ENCODE data around the gene STOML1. TPM values are rescaled to one million over a fixed set of nuclear protein-coding genes. Genes with fewer than 3 reads are reported as not detected.

The STOML1 gene
- total RNA-seq, 2 experiments from 2014 or later, result 10.8 to 10.9 TPM

- ATAC-seq (no peak), DNase-seq (no peak)
- CTCF ChIA-PET, result interaction anchor here (0.8 to 7.5 kb wide), 9 partner anchors 11 to 65 kb away, joined by 3 to 87 read pairs (median 4); no protein-coding TSS in a partner anchor
- Mint-ChIP-seq H3K27me3 (ENCODE audit: low read depth) (no peaks in the 10 kb centered on the region), H3K27ac (peak overlapping the region; percentile 72), H3K36me3 (ENCODE audit: low read depth) (peaks cover 27% of the 10 kb centered on the region), H3K4me3 (peak overlapping the region; percentile 69), H3K4me1 (ENCODE audit: low read depth) (peaks cover 58% of the 10 kb centered on the region), H3K9me3 (ENCODE audit: insufficient read depth) (no peaks in the 10 kb centered on the region)
- POLR2A ChIA-PET, result interaction anchor here (2.0 to 4.5 kb wide), 3 partner anchors 10 to 17 kb away, joined by 6 to 37 read pairs (median 29); no protein-coding TSS in a partner anchor
Observed at GRCh38 chr15:73992594-73992898, 451 bp upstream of the STOML1 start.

GRCh38 chr15:73991260-73991659 is 835 bp downstream of the STOML1 start:
- POLR2A ChIA-PET, result interaction anchor here (1.3 to 2.0 kb wide), 2 partner anchors 8 to 470 kb away, joined by 3 to 6 read pairs; partner anchors contain the start of gene UBL7
- DNase-seq (no peak), ATAC-seq (no peak)
- Mint-ChIP-seq H3K27ac (peak overlapping the region; percentile 52), H3K36me3 (ENCODE audit: low read depth) (peaks cover 17% of the 10 kb centered on the region), H3K4me1 (ENCODE audit: low read depth) (peaks cover 47% of the 10 kb centered on the region), H3K9me3 (ENCODE audit: insufficient read depth) (no peaks in the 10 kb centered on the region), H3K4me3 (peak overlapping the region; percentile 81), H3K27me3 (ENCODE audit: low read depth) (no peaks in the 10 kb centered on the region)
- CTCF ChIA-PET, result interaction anchor here (5.0 to 7.5 kb wide), 2 partner anchors 10 to 17 kb away, joined by 24 to 87 read pairs; no protein-coding TSS in a partner anchor

- Mint-ChIP-seq H3K27ac (no peak overlapping the region), H3K36me3 (ENCODE audit: low read depth) (peaks cover 14% of the 10 kb centered on the region), H3K4me3 (peak overlapping the region; percentile 81), H3K4me1 (ENCODE audit: low read depth) (peaks cover 49% of the 10 kb centered on the region), H3K9me3 (ENCODE audit: insufficient read depth) (no peaks in the 10 kb centered on the region), H3K27me3 (ENCODE audit: low read depth) (no peaks in the 10 kb centered on the region)
- no peak for DNase-seq
- ChIA-PET POLR2A (interaction anchor here (2.0 kb wide), 1 partner anchor 8 kb away, joined by 6 read pairs; no protein-coding TSS in a partner anchor), CTCF (interaction anchor here (1.9 to 7.5 kb wide), 4 partner anchors 9 to 25 kb away, joined by 4 to 87 read pairs (median 16); no protein-coding TSS in a partner anchor)
- ATAC-seq, result no peak
Observed at GRCh38 chr15:73990250-73991005, 1.7 kb downstream of the STOML1 start.

GRCh38 chr15:73989001-73989798 is 2.9 kb downstream of the STOML1 start:
- peaks cover 6% of the 10 kb centered on the region for H3K36me3 Mint-ChIP-seq (ENCODE audit: low read depth)

GRCh38 chr15:73988445-73988969 is 3.6 kb downstream of the STOML1 start:
- Mint-ChIP-seq H3K27ac (no peak overlapping the region), H3K9me3 (ENCODE audit: insufficient read depth) (no peaks in the 10 kb centered on the region), H3K4me1 (ENCODE audit: low read depth) (peaks cover 54% of the 10 kb centered on the region), H3K4me3 (no peak overlapping the region), H3K27me3 (ENCODE audit: low read depth) (no peaks in the 10 kb centered on the region), H3K36me3 (ENCODE audit: low read depth) (peaks cover 6% of the 10 kb centered on the region)
- ChIA-PET CTCF (interaction anchor here (1.9 to 7.5 kb wide), 3 partner anchors 14 to 23 kb away, joined by 4 to 87 read pairs (median 8); no protein-coding TSS in a partner anchor), POLR2A (no interaction called here)
- no peak for DNase-seq
- ATAC-seq, result no peak

More at GRCh38 chr15:73989001-73989798, 2.9 kb downstream of the STOML1 start:
- CTCF ChIA-PET, result interaction anchor here (1.9 to 7.5 kb wide), 3 partner anchors 15 to 24 kb away, joined by 4 to 87 read pairs (median 8); no protein-coding TSS in a partner anchor
- POLR2A ChIA-PET, result no interaction called here
- Mint-ChIP-seq H3K4me1 (ENCODE audit: low read depth) (peaks cover 58% of the 10 kb centered on the region), H3K27ac (no peak overlapping the region), H3K27me3 (ENCODE audit: low read depth) (no peaks in the 10 kb centered on the region), H3K9me3 (ENCODE audit: insufficient read depth) (no peaks in the 10 kb centered on the region), H3K4me3 (no peak overlapping the region)
- DNase-seq (no peak), ATAC-seq (no peak)

- ChIA-PET POLR2A (interaction anchor here (0.7 kb wide), 1 partner anchor 9 kb away, joined by 3 read pairs; no protein-coding TSS in a partner anchor), CTCF (interaction anchor here (1.0 to 7.5 kb wide), 5 partner anchors 8 to 22 kb away, joined by 3 to 87 read pairs (median 4); no protein-coding TSS in a partner anchor)
- H3K36me3 Mint-ChIP-seq (ENCODE audit: low read depth), result peaks cover 6% of the 10 kb centered on the region
- H3K27ac Mint-ChIP-seq, result no peak overlapping the region
- no peak for ATAC-seq
- DNase-seq, result no peak
- no peak overlapping the region for H3K4me3 Mint-ChIP-seq
- no peaks in the 10 kb centered on the region for H3K9me3 Mint-ChIP-seq (ENCODE audit: insufficient read depth)
- H3K27me3 Mint-ChIP-seq (ENCODE audit: low read depth), result no peaks in the 10 kb centered on the region
- H3K4me1 Mint-ChIP-seq (ENCODE audit: low read depth), result peaks cover 54% of the 10 kb centered on the region
Observed at GRCh38 chr15:73987681-73988444, 4.2 kb downstream of the STOML1 start.

GRCh38 chr15:73987250-73987649 is 4.8 kb downstream of the STOML1 start:
- H3K36me3 Mint-ChIP-seq (ENCODE audit: low read depth), result peaks cover 6% of the 10 kb centered on the region
- no peak overlapping the region for H3K27ac Mint-ChIP-seq
- H3K9me3 Mint-ChIP-seq (ENCODE audit: insufficient read depth), result no peaks in the 10 kb centered on the region
- no peak overlapping the region for H3K4me3 Mint-ChIP-seq
- ChIA-PET POLR2A (interaction anchor here (0.7 kb wide), 1 partner anchor 9 kb away, joined by 3 read pairs; no protein-coding TSS in a partner anchor), CTCF (interaction anchor here (1.0 to 3.1 kb wide), 4 partner anchors 9 to 22 kb away, joined by 3 to 8 read pairs (median 4); no protein-coding TSS in a partner anchor)
- H3K4me1 Mint-ChIP-seq (ENCODE audit: low read depth), result peaks cover 54% of the 10 kb centered on the region
- H3K27me3 Mint-ChIP-seq (ENCODE audit: low read depth), result no peaks in the 10 kb centered on the region
- ATAC-seq (no peak), DNase-seq (no peak)

GRCh38 chr15:73986776-73987056 is 5.4 kb downstream of the STOML1 start:
- ChIA-PET POLR2A (interaction anchor here (1.4 kb wide), 1 partner anchor 21 kb away, joined by 3 read pairs; no protein-coding TSS in a partner anchor), CTCF (interaction anchor here (1.8 kb wide), 1 partner anchor 14 kb away, joined by 10 read pairs; no protein-coding TSS in a partner anchor)
- Mint-ChIP-seq H3K27me3 (ENCODE audit: low read depth) (no peaks in the 10 kb centered on the region), H3K4me3 (no peak overlapping the region), H3K9me3 (ENCODE audit: insufficient read depth) (no peaks in the 10 kb centered on the region), H3K27ac (peak overlapping the region; percentile 39), H3K36me3 (ENCODE audit: low read depth) (peaks cover 6% of the 10 kb centered on the region), H3K4me1 (ENCODE audit: low read depth) (peaks cover 59% of the 10 kb centered on the region)
- DNase-seq (no peak), ATAC-seq (no peak)

GRCh38 chr15:73986055-73986775 is 5.9 kb downstream of the STOML1 start:
- peaks cover 6% of the 10 kb centered on the region for H3K36me3 Mint-ChIP-seq (ENCODE audit: low read depth)
- POLR2A ChIA-PET, result interaction anchor here (0.7 to 2.3 kb wide), 5 partner anchors 9 to 26 kb away, joined by 3 to 7 read pairs (median 4); partner anchors contain the start of gene PML
- no peak for DNase-seq
- H3K4me1 Mint-ChIP-seq (ENCODE audit: low read depth), result peaks cover 59% of the 10 kb centered on the region
- no peak for ATAC-seq
- H3K4me3 Mint-ChIP-seq, result no peak overlapping the region
- H3K27ac Mint-ChIP-seq, result peak overlapping the region; percentile 17
- H3K27me3 Mint-ChIP-seq (ENCODE audit: low read depth), result no peaks in the 10 kb centered on the region
- no peaks in the 10 kb centered on the region for H3K9me3 Mint-ChIP-seq (ENCODE audit: insufficient read depth)
- CTCF ChIA-PET, result interaction anchor here (1.8 kb wide), 1 partner anchor 13 kb away, joined by 10 read pairs; no protein-coding TSS in a partner anchor

- H3K4me1 Mint-ChIP-seq (ENCODE audit: low read depth), result peaks cover 59% of the 10 kb centered on the region
- ATAC-seq (peak; percentile 25), DNase-seq (no peak)
- ChIA-PET CTCF (interaction anchor here (1.8 to 4.4 kb wide), 2 partner anchors 12 kb away, joined by 10 to 39 read pairs; no protein-coding TSS in a partner anchor), POLR2A (interaction anchor here (1.0 to 2.3 kb wide), 5 partner anchors 9 to 22 kb away, joined by 3 to 7 read pairs (median 4); partner anchors contain the start of gene PML)
- no peak overlapping the region for H3K4me3 Mint-ChIP-seq
- no peaks in the 10 kb centered on the region for H3K27me3 Mint-ChIP-seq (ENCODE audit: low read depth)
- H3K27ac Mint-ChIP-seq, result peak overlapping the region; percentile 56
- peaks cover 6% of the 10 kb centered on the region for H3K36me3 Mint-ChIP-seq (ENCODE audit: low read depth)
- H3K9me3 Mint-ChIP-seq (ENCODE audit: insufficient read depth), result no peaks in the 10 kb centered on the region
Observed at GRCh38 chr15:73985101-73985873, 6.8 kb downstream of the STOML1 start.

Data from activated CD8-positive, alpha-beta T cell treated with anti-CD3 and anti-CD28 coated beads, Interleukin-2, amount 10 ng/mL, durations not matched to agents 7 days and 5 days (primary cell).